Measurements from ENCODE around the gene FDX1. TPM values are rescaled to one million over a fixed set of nuclear protein-coding genes. Genes with fewer than 3 reads are reported as not detected.

The FDX1 gene
- total RNA-seq, 1 donor from 2014 or later: 13.0 TPM

- Histone ChIP-seq H3K4me1 (peaks cover 5% of the 10 kb centered on the region), H3K9me3 (ENCODE audit: low read depth) (no peaks in the 10 kb centered on the region), H2AFZ (replicated peaks) (no peak overlapping the region), H3K79me2 (ENCODE audit: low read depth) (peaks cover 54% of the 10 kb centered on the region), H3K9ac (peak overlapping the region; percentile 48), H3F3A (ENCODE audit: low read depth) (peaks cover 14% of the 10 kb centered on the region), H3K4me3 (peak overlapping the region; percentile 91), H3K36me3 (no peaks in the 10 kb centered on the region), H4K20me1 (ENCODE audit: low read depth) (peaks cover 23% of the 10 kb centered on the region), H3K27ac (no peak overlapping the region), H3K4me2 (peak overlapping the region; percentile 90), H3K27me3 (peaks cover 16% of the 10 kb centered on the region)
- Mint-ChIP-seq H3K9me3 (no peaks in the 10 kb centered on the region), H3K36me3 (no peaks in the 10 kb centered on the region), H3K27ac (peak overlapping the region; percentile 93), H3K27me3 (ENCODE audit: insufficient read depth, low read depth) (no peaks in the 10 kb centered on the region), H3K4me1 (peaks cover 30% of the 10 kb centered on the region), H3K4me3 (peak overlapping the region; percentile 98)
- peak; percentile 4 for DNase-seq (ENCODE audit: low spot score)
- TF ChIP-seq EZH2phosphoT487 (IDR thresholded peaks at IDR 0.05) (no peak), EZH2 (IDR thresholded peaks at IDR 0.05) (no peak)
- TF ChIP-seq, protein P1, sequence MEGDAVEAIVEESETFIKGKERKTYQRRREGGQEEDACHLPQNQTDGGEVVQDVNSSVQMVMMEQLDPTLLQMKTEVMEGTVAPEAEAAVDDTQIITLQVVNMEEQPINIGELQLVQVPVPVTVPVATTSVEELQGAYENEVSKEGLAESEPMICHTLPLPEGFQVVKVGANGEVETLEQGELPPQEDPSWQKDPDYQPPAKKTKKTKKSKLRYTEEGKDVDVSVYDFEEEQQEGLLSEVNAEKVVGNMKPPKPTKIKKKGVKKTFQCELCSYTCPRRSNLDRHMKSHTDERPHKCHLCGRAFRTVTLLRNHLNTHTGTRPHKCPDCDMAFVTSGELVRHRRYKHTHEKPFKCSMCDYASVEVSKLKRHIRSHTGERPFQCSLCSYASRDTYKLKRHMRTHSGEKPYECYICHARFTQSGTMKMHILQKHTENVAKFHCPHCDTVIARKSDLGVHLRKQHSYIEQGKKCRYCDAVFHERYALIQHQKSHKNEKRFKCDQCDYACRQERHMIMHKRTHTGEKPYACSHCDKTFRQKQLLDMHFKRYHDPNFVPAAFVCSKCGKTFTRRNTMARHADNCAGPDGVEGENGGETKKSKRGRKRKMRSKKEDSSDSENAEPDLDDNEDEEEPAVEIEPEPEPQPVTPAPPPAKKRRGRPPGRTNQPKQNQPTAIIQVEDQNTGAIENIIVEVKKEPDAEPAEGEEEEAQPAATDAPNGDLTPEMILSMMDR (IDR thresholded peaks at IDR 0.05): no peak
Measured at GRCh38 chr11:110431051-110431672, 1.4 kb downstream of the FDX1 start.

- Histone ChIP-seq H3K27ac (no peak overlapping the region), H3F3A (ENCODE audit: low read depth) (peaks cover 14% of the 10 kb centered on the region), H3K4me2 (peak overlapping the region; percentile 90), H3K36me3 (no peaks in the 10 kb centered on the region), H3K79me2 (ENCODE audit: low read depth) (peaks cover 54% of the 10 kb centered on the region), H3K9me3 (ENCODE audit: low read depth) (no peaks in the 10 kb centered on the region), H3K9ac (no peak overlapping the region), H2AFZ (replicated peaks) (no peak overlapping the region), H4K20me1 (ENCODE audit: low read depth) (peaks cover 23% of the 10 kb centered on the region), H3K27me3 (peaks cover 16% of the 10 kb centered on the region), H3K4me1 (peaks cover 5% of the 10 kb centered on the region), H3K4me3 (peak overlapping the region; percentile 91)
- TF ChIP-seq EZH2 (IDR thresholded peaks at IDR 0.05): no peak
- no peak for TF ChIP-seq EZH2phosphoT487 (IDR thresholded peaks at IDR 0.05)
- no peak overlapping the region for H3K27ac Mint-ChIP-seq
- no peaks in the 10 kb centered on the region for H3K9me3 Mint-ChIP-seq
- no peak for DNase-seq (ENCODE audit: low spot score)
- peaks cover 30% of the 10 kb centered on the region for H3K4me1 Mint-ChIP-seq
- no peaks in the 10 kb centered on the region for H3K36me3 Mint-ChIP-seq
- H3K4me3 Mint-ChIP-seq: peak overlapping the region; percentile 98
- no peaks in the 10 kb centered on the region for H3K27me3 Mint-ChIP-seq (ENCODE audit: insufficient read depth, low read depth)
Measured at GRCh38 chr11:110431674-110432073, 1.9 kb downstream of the FDX1 start.

- Histone ChIP-seq H2AFZ (replicated peaks) (no peak overlapping the region), H3K36me3 (no peaks in the 10 kb centered on the region), H3K4me2 (no peak overlapping the region), H3K27me3 (peaks cover 16% of the 10 kb centered on the region), H3K27ac (no peak overlapping the region), H3K9ac (no peak overlapping the region), H3K9me3 (ENCODE audit: low read depth) (no peaks in the 10 kb centered on the region), H3K79me2 (ENCODE audit: low read depth) (peaks cover 54% of the 10 kb centered on the region), H4K20me1 (ENCODE audit: low read depth) (peaks cover 23% of the 10 kb centered on the region), H3K4me3 (no peak overlapping the region), H3K4me1 (peaks cover 5% of the 10 kb centered on the region), H3F3A (ENCODE audit: low read depth) (peaks cover 14% of the 10 kb centered on the region)
- no peak for TF ChIP-seq EZH2phosphoT487 (IDR thresholded peaks at IDR 0.05)
- TF ChIP-seq EZH2 (IDR thresholded peaks at IDR 0.05): no peak
- TF ChIP-seq, protein P1 (IDR thresholded peaks at IDR 0.05): no peak
- DNase-seq (ENCODE audit: low spot score): peak; percentile 2
- Mint-ChIP-seq H3K4me3 (no peak overlapping the region), H3K27me3 (ENCODE audit: insufficient read depth, low read depth) (no peaks in the 10 kb centered on the region), H3K36me3 (peaks cover 7% of the 10 kb centered on the region), H3K27ac (no peak overlapping the region), H3K9me3 (no peaks in the 10 kb centered on the region), H3K4me1 (peaks cover 30% of the 10 kb centered on the region)
Measured at GRCh38 chr11:110432713-110433392, 3.1 kb downstream of the FDX1 start.
